Measurements from ENCODE around the gene HYAL1.

Gene HYAL1

DNA sequence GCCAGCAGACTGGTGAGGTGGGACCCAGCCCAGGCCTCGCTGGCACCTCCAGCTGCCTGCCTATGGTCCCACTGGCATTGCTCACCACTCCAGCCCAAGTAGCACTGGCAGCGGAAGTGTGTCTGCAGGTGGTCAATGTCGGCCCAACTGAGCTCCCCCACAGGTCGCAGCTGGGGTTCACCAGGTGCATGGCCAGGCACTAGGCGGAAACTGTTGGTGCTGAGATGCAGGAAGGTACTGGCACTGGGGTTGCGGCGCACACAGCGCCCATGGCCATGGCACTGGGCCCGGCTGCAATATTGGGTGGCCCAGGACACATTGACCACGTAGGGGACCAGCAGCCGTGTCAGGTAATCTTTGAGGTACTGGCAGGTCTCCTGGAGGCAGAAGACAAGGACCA lies 14.8 kb upstream of the HYAL1 start:
- Histone ChIP-seq H3K4me3 (ENCODE audit: low read depth, low read length) (no peak overlapping the region), H3K4me1 (ENCODE audit: control insufficient read depth, insufficient read depth, low read length) (peaks cover 7% of the 10 kb centered on the region; the same call in 1 of the 2 replicates), H3K27ac (ENCODE audit: extremely low read depth, low read depth, low read length) (no peak overlapping the region), H3K36me3 (ENCODE audit: control insufficient read depth in 2 of 2, insufficient read depth in 1 of 2, low read length in 2 of 2) (peaks cover 0 to 38% of the 10 kb centered on the region in 2 experiments; a peak in 1 of 3 replicates), H3K9me3 (ENCODE audit: control insufficient read depth, insufficient read depth, low read depth, low read length) (no peaks in the 10 kb centered on the region)
- ChIA-PET CTCF (interaction anchor here (0.6 to 1.2 kb wide), 2 partner anchors 27 to 44 kb away, joined by 3 read pairs; no protein-coding TSS in a partner anchor), POLR2A (interaction anchor here (1.6 to 3.6 kb wide), 4 partner anchors 10 to 26 kb away, joined by 8 to 12 read pairs (median 12); partner anchors contain the start of genes HYAL3, IFRD2, NAA80 and TUSC2)
- TF ChIP-seq GLIS1 (tag by site-specific recombination; IDR thresholded peaks at IDR 0.05) (0 out of 2 replicates have a peak, but pooled peaks have one; percentile 5), ZNF23 (tag by site-specific recombination; IDR thresholded peaks at IDR 0.05; ENCODE audit: borderline replicate concordance) (no peak)

DNA sequence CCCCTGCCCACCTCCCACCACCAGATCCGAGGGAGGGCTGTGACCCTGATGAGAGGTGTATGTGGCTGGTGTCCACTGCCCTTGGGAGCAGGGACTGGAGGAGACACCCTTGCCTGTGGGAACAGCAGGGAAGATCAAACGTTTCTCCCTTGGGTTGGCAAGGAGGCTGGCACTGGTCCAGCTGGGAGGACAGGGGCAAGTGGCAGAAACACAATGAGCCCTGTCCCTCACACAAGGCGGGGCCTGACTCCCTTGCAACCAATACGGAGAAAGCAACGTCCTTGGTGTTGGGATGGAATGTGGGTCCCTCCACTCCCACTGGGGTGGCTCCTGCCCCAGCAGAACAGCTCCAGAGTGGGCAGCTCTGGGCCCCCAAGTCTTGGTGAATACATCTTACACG lies 13.9 kb upstream of the HYAL1 start:
- no peak overlapping the region for H3K27ac ChIP-seq (ENCODE audit: extremely low read depth, low read depth, low read length)
- 0 out of 2 replicates have a peak, but pooled peaks have one; percentile 36 for TF ChIP-seq ZBTB48 (tag by site-specific recombination; IDR thresholded peaks at IDR 0.05)
- TF ChIP-seq, protein P1, sequence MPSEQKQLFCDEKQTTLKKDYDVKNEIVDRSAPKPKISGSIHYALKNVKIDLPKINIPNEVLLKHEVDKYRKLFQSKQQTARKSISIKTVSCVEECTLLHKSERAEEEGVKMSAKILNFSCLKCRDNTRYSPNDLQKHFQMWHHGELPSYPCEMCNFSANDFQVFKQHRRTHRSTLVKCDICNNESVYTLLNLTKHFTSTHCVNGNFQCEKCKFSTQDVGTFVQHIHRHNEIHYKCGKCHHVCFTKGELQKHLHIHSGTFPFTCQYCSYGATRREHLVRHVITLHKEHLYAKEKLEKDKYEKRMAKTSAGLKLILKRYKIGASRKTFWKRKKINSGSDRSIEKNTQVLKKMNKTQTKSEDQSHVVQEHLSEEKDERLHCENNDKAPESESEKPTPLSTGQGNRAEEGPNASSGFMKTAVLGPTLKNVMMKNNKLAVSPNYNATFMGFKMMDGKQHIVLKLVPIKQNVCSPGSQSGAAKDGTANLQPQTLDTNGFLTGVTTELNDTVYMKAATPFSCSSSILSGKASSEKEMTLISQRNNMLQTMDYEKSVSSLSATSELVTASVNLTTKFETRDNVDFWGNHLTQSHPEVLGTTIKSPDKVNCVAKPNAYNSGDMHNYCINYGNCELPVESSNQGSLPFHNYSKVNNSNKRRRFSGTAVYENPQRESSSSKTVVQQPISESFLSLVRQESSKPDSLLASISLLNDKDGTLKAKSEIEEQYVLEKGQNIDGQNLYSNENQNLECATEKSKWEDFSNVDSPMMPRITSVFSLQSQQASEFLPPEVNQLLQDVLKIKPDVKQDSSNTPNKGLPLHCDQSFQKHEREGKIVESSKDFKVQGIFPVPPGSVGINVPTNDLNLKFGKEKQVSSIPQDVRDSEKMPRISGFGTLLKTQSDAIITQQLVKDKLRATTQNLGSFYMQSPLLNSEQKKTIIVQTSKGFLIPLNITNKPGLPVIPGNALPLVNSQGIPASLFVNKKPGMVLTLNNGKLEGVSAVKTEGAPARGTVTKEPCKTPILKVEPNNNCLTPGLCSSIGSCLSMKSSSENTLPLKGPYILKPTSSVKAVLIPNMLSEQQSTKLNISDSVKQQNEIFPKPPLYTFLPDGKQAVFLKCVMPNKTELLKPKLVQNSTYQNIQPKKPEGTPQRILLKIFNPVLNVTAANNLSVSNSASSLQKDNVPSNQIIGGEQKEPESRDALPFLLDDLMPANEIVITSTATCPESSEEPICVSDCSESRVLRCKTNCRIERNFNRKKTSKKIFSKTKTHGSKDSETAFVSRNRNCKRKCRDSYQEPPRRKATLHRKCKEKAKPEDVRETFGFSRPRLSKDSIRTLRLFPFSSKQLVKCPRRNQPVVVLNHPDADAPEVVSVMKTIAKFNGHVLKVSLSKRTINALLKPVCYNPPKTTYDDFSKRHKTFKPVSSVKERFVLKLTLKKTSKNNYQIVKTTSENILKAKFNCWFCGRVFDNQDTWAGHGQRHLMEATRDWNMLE (tag by site-specific recombination; conservative IDR thresholded peaks at IDR 0.05; ENCODE audit: low read depth), result no peak
- CTCF ChIA-PET, result interaction anchor here (0.6 to 1.0 kb wide), 2 partner anchors 18 to 26 kb away, joined by 3 to 7 read pairs; partner anchors contain the start of genes HYAL3 and NAA80
- no peaks in the 10 kb centered on the region for H3K9me3 ChIP-seq (ENCODE audit: control insufficient read depth, insufficient read depth, low read depth, low read length)
- peaks cover 7% of the 10 kb centered on the region; the same call in 1 of the 2 replicates for H3K4me1 ChIP-seq (ENCODE audit: control insufficient read depth, insufficient read depth, low read length)
- POLR2A ChIA-PET, result interaction anchor here (1.0 to 3.6 kb wide), 5 partner anchors 11 to 53 kb away, joined by 3 to 12 read pairs (median 11); partner anchors contain the start of genes HYAL3, IFRD2, NAA80 and TUSC2
- H3K36me3 ChIP-seq (ENCODE audit: control insufficient read depth in 2 of 2, insufficient read depth in 1 of 2, low read length in 2 of 2), result peaks cover 0 to 38% of the 10 kb centered on the region in 2 experiments; a peak in 1 of 3 replicates
- H3K4me3 ChIP-seq (ENCODE audit: low read depth, low read length), result no peak overlapping the region

- Histone ChIP-seq H3K36me3 (ENCODE audit: control insufficient read depth in 2 of 2, insufficient read depth in 1 of 2, low read length in 2 of 2) (peaks cover 0 to 38% of the 10 kb centered on the region in 2 experiments; a peak in 1 of 3 replicates), H3K4me1 (ENCODE audit: control insufficient read depth, insufficient read depth, low read length) (peaks cover 7% of the 10 kb centered on the region; the same call in 1 of the 2 replicates), H3K27ac (ENCODE audit: extremely low read depth, low read depth, low read length) (no peak overlapping the region), H3K9me3 (ENCODE audit: control insufficient read depth, insufficient read depth, low read depth, low read length) (no peaks in the 10 kb centered on the region), H3K4me3 (ENCODE audit: low read depth, low read length) (no peak overlapping the region)
- ChIA-PET CTCF (interaction anchor here (1.0 kb wide), 1 partner anchor 18 kb away, joined by 7 read pairs; the partner anchor contains the start of genes HYAL3 and NAA80), POLR2A (interaction anchor here (0.5 to 3.6 kb wide), 6 partner anchors 11 to 52 kb away, joined by 3 to 12 read pairs (median 10); partner anchors contain the start of genes HYAL3, IFRD2, NAA80 and TUSC2)
- TF ChIP-seq, protein P2, sequence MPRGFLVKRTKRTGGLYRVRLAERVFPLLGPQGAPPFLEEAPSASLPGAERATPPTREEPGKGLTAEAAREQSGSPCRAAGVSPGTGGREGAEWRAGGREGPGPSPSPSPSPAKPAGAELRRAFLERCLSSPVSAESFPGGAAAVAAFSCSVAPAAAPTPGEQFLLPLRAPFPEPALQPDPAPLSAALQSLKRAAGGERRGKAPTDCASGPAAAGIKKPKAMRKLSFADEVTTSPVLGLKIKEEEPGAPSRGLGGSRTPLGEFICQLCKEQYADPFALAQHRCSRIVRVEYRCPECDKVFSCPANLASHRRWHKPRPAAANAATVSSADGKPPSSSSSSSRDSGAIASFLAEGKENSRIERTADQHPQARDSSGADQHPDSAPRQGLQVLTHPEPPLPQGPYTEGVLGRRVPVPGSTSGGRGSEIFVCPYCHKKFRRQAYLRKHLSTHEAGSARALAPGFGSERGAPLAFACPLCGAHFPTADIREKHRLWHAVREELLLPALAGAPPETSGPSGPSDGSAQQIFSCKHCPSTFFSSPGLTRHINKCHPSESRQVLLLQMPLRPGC (tag by site-specific recombination; IDR thresholded peaks at IDR 0.05), result 0 out of 2 replicates have a peak, but pooled peaks have one; percentile 13
- TF ChIP-seq ZNF473 (tag by site-specific recombination; IDR thresholded peaks at IDR 0.05) (no peak), SP7 (tag by site-specific recombination; IDR thresholded peaks at IDR 0.05) (peak; percentile 75), ZNF391 (tag by site-specific recombination; IDR thresholded peaks at IDR 0.05; ENCODE audit: borderline replicate concordance, low read depth) (0 out of 2 replicates have a peak, but pooled peaks have one; percentile 18), ZSCAN18 (tag by site-specific recombination; IDR thresholded peaks at IDR 0.05) (no peak)
- TF ChIP-seq, protein P3, sequence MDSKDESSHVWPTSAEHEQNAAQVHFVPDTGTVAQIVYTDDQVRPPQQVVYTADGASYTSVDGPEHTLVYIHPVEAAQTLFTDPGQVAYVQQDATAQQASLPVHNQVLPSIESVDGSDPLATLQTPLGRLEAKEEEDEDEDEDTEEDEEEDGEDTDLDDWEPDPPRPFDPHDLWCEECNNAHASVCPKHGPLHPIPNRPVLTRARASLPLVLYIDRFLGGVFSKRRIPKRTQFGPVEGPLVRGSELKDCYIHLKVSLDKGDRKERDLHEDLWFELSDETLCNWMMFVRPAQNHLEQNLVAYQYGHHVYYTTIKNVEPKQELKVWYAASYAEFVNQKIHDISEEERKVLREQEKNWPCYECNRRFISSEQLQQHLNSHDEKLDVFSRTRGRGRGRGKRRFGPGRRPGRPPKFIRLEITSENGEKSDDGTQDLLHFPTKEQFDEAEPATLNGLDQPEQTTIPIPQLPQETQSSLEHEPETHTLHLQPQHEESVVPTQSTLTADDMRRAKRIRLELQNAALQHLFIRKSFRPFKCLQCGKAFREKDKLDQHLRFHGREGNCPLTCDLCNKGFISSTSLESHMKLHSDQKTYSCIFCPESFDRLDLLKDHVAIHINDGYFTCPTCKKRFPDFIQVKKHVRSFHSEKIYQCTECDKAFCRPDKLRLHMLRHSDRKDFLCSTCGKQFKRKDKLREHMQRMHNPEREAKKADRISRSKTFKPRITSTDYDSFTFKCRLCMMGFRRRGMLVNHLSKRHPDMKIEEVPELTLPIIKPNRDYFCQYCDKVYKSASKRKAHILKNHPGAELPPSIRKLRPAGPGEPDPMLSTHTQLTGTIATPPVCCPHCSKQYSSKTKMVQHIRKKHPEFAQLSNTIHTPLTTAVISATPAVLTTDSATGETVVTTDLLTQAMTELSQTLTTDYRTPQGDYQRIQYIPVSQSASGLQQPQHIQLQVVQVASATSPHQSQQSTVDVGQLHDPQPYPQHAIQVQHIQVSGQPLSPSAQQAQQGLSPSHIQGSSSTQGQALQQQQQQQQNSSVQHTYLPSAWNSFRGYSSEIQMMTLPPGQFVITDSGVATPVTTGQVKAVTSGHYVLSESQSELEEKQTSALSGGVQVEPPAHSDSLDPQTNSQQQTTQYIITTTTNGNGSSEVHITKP (tag by site-specific recombination; IDR thresholded peaks at IDR 0.05), result peak; percentile 32; the same call in 1 of the 2 replicates
- TF ChIP-seq, protein P4, sequence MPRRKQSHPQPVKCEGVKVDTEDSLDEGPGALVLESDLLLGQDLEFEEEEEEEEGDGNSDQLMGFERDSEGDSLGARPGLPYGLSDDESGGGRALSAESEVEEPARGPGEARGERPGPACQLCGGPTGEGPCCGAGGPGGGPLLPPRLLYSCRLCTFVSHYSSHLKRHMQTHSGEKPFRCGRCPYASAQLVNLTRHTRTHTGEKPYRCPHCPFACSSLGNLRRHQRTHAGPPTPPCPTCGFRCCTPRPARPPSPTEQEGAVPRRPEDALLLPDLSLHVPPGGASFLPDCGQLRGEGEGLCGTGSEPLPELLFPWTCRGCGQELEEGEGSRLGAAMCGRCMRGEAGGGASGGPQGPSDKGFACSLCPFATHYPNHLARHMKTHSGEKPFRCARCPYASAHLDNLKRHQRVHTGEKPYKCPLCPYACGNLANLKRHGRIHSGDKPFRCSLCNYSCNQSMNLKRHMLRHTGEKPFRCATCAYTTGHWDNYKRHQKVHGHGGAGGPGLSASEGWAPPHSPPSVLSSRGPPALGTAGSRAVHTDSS (tag by site-specific recombination; IDR thresholded peaks at IDR 0.05), result no peak
Observed at GRCh38 chr3:50316657-50317242, 13.4 kb upstream of the HYAL1 start.
